ENCODE data around the gene AUTS2.

GRCh38 chr7:70489813-70490212 is 891.5 kb downstream of the AUTS2 start:
- TF ChIP-seq POLR2AphosphoS5 (IDR thresholded peaks at IDR 0.05; ENCODE audit: insufficient read depth in 1 of 2, low read depth in 1 of 2) (no peak), CTCF (IDR thresholded peaks at IDR 0.05) (no peak), POLR2A (IDR thresholded peaks at IDR 0.05) (no peak)

Data from vagina (tissue), 2 donors.